Fibroblast of gingiva (primary cell): ENCODE measurements around the gene TCF25.

Experiments used
- DNase-seq: peaks from one replicate; pipeline ENCODE4 v3.0.0-alpha.2; 2011; ENCODE audit warnings: low read depth

The TCF25 gene

GRCh38 chr16:89844739-89845339, 28.6 kb upstream of the TCF25 start:
- DNase-seq, result no peak

- no peak for DNase-seq
Observed at GRCh38 chr16:89845417-89845816, 28.0 kb upstream of the TCF25 start.

- DNase-seq, result no peak
Observed at GRCh38 chr16:89847051-89847939, 26.1 kb upstream of the TCF25 start.

GRCh38 chr16:89847940-89848297, 25.5 kb upstream of the TCF25 start:
- DNase-seq, result no peak

- no peak for DNase-seq
Observed at GRCh38 chr16:89848974-89849373, 24.4 kb upstream of the TCF25 start.

- no peak for DNase-seq
Observed at GRCh38 chr16:89853306-89853993, 19.9 kb upstream of the TCF25 start.

GRCh38 chr16:89855301-89855945, 18.0 kb upstream of the TCF25 start:
- DNase-seq, result no peak

- no peak for DNase-seq
Observed at GRCh38 chr16:89855986-89856385, 17.4 kb upstream of the TCF25 start.

GRCh38 chr16:89858973-89859614, 14.3 kb upstream of the TCF25 start:
- DNase-seq, result no peak

GRCh38 chr16:89859615-89860007, 13.8 kb upstream of the TCF25 start:
- no peak for DNase-seq

- DNase-seq, result no peak
Observed at GRCh38 chr16:89860747-89861304, 12.6 kb upstream of the TCF25 start.

GRCh38 chr16:89861648-89862047, 11.7 kb upstream of the TCF25 start:
- DNase-seq, result no peak

GRCh38 chr16:89862732-89863131, 10.7 kb upstream of the TCF25 start:
- no peak for DNase-seq

GRCh38 chr16:89863741-89864526, 9.5 kb upstream of the TCF25 start:
- DNase-seq, result no peak

GRCh38 chr16:89864527-89864820, 8.9 kb upstream of the TCF25 start:
- no peak for DNase-seq

- no peak for DNase-seq
Observed at GRCh38 chr16:89867918-89868317, 5.5 kb upstream of the TCF25 start.

GRCh38 chr16:89869911-89870310, 3.5 kb upstream of the TCF25 start:
- DNase-seq, result no peak

- no peak for DNase-seq
Observed at GRCh38 chr16:89870440-89870839, 3.0 kb upstream of the TCF25 start.

- no peak for DNase-seq
Observed at GRCh38 chr16:89871895-89872294, 1.5 kb upstream of the TCF25 start.

- DNase-seq, result peak; percentile 96
Observed at GRCh38 chr16:89873972-89874689, 739 bp downstream of the TCF25 start.
